Activated naive CD4-positive, alpha-beta T cell treated with anti-CD3 and anti-CD28 coated beads, Interleukin-2, amount 50 U/mL, for 16 hours (primary cell): ENCODE measurements around the gene KRTAP13-2.

Source experiments
- DNase-seq: peaks from one replicate; pipeline ENCODE4 v3.0.0-alpha.2; 2020

The KRTAP13-2 gene, protein sequence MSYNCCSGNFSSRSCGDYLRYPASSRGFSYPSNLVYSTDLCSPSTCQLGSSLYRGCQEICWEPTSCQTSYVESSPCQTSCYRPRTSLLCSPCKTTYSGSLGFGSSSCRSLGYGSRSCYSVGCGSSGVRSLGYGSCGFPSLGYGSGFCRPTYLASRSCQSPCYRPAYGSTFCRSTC

DNA sequence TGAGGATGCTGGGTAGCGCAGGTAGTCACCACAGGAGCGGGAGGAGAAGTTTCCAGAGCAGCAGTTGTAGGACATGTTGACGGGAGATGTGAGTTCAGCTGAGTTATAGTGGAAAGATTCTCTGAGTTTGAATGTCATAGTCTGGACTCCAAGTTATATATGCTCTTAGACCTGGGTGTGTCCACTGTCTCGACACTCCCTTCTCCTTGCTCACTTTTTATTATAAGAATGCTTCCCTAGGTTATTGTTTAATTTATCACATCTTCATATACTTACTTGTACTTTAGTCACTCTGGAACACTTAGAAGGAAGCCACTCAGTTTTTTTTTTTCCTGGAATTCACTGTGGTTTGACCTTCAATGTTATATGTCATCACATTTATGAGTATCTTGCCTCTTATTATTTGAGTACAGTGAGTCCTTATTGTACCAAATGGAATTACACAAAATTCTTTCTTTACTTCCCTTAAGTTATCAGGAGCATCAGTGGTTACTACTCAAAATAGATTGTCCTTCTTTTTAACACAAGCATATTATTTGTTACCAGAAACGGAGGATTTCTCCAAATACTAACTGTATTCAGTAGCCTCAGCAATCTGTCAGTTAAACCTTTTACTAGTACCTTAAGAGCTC, at the start of gene KRTAP13-2:
Gene KRTAP13-2 (minus strand): TSS at position 133 of the 632 bp plus-strand sequence. CDS start 58 bp downstream, at position 75.
- DNase-seq: no peak

DNA sequence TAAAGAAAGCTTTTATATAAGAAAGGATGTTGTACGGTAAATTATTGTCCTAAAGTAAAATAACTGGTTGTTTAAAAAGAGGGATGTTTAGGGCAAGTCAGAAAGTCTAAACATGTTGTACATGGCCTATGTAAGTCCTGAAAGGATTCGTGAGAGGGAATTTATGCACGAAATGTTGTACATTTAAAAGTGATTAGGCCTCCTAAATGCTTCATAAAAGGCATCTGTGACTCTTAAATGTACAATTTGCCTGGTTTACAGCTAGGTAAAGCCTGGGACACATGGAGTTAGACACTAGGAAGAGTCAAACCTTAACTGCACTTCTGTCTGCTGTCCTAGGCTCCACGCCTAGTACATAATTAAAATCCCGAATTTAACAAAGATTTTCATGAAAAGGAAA, 43.9 kb upstream of the KRTAP13-2 start:
- no peak for DNase-seq

DNA sequence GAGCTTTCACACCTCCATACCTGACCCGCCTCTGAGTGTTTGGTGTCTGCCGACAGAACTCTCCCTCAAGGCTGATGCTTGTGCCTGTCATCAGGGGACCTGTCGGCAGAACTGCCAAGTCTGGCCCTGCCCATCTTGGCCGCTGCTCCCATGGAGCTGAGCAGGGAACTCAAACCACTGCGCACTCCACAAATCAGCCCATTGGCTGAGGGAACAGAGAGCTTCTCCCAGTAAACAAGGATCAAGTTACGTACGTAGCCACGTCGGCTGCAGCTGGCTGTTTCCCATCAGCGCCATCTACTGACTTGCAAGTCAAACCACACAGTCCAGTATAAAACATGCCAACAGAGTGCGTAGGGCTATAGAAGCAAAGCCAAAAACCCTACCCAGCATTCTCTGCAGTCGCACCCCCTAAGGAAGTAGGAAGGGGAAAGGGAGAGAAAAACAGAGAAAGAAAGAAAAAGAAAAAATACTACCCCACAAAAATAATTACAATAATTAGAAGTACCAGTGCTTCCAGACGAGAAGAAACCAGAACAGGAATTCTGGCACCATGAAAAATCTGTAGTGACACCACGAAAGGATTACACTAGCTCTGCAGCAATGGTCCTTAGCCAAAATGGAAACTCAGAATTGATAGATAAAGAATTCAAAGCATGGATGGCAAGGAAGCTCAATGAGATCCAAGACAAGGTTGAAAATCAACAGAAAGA, 36.9 kb upstream of the KRTAP13-2 start:
- no peak for DNase-seq

DNA sequence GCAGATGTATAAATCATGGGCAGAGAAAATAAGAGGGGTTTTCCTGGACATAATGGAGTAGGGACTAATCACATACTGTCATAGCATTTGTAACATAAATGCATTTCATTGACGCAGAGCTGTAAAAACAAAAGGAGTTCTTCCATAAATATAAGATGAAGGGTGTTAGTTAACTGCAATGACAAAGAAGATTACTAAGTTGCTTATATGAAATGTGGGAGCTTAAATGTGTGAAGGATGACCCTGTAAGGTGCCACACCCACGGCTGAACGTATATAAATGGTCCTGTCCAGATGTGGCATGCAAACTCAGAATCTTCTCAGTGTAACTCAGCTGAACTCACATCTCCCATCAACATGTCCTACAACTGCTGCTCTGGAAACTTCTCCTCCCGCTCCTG, 23.7 kb upstream of the KRTAP13-2 start, which contains the start of gene KRTAP13-1:
Gene KRTAP13-1 (plus strand): TSS at position 301 of the 400 bp plus-strand sequence. CDS start 56 bp downstream, at position 357.
- no peak for DNase-seq

DNA sequence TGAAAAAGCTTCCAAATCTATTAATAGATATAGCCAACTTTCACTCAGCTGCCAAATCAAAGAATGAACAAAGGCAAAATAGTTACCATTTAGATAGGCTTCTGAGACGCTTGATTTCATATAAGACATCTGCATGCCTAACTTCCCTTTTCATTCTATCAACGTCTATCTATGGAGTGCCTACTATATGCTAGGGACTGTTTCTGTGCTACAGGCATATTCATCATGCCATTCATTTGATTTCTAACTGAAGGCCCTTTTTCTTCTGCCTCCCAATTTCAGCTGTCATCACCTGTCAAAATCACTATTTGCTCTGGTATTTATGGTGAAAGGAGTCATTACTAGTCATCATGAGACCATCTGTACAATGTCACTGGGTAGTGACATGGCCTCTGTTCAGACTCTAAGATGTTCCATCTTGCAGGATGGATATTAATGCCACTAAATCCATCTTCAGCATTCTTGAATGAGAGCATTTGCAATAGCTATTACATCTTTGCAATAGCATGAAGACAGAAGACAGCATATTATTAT, 19.5 kb upstream of the KRTAP13-2 start:
- DNase-seq: no peak

DNA sequence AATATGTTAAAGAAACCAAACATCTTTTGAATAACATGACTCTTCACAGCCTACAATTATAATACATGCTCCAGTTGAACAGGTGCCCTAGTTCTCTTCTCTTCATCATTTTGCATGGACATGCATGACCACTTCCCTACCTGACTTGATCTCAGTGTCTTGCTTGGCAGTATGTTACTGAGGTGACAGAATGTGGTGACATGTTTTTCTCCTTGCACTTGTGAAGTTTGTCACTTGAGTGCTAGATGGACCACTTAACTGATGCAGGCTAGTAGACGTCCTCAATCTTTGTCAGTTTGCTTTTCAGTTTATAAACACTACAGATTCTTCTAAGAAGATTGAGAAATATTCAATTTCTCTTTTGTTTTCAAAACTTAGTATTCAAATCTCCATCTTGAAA, 10.1 kb upstream of the KRTAP13-2 start:
- DNase-seq: no peak

DNA sequence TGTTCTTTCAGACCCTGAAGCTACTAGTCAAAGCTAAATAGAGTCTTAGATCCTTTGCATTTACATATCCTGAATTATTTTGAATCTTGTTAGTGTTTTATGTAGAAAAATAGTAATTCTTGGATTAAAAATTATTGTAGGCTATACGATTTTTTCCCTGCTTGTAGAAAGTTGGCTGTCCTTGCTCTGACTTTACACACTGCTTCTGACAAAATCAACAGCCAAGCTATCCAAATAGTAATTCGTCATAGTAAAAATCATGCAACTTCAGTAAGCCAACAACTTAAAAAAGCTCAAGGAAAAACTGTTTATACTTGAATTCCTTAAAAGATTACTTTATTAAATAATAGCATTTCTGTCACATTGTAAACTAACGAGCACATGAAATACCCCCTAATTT, 16.2 kb downstream of the KRTAP13-2 start:
- DNase-seq: no peak

DNA sequence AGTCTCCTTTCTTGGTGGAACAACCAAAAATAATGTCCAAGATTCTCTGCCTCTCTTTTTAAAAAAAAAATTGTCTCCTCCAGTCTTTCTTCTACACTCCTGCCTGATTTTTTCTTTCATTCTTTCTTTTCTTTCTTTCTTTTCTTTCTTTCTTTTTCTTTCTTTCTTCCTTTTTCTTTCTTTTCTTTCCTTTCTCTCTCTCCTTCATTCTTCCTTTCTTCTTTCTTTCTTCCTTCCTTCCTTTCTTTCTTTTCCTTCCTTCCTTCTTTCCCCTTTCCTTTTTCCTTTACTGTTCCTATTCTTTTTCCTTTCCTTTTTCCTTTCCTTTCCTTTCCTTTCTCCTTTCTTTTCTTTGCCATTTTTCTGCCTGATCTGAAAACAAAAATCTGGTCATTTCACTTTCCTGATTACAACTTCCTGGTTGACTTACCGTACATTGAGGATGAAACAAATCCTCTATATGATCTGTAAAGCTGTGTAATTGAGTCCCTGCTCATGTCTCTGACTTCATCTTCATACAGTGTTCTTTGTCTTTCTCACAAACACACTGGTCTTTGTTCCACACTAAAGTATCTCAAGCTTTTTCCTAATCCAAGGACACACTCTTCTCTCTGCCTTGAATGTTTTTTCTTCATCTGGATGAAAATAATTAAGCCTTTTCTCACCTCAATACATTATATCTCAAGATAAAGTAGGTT, 17.6 kb downstream of the KRTAP13-2 start:
- no peak for DNase-seq

DNA sequence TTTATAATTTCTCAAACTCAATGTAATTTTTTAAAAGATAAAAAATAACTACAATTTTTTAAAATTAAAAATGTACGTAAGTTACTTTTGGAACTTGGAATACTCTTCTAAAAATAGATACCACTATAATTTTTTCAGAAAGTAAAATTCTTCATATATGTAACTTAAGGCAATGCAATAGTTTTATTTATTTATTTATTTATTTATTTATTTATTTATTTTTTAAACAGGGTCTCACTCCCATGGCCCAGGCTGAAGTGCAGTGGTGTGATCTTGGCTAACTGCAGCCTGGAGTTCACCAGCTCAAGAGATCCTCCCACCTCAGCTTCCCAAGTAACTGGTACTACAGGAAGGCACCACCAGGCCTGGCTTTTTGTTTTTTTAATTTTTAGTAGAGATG, 20.5 kb downstream of the KRTAP13-2 start:
- no peak for DNase-seq

DNA sequence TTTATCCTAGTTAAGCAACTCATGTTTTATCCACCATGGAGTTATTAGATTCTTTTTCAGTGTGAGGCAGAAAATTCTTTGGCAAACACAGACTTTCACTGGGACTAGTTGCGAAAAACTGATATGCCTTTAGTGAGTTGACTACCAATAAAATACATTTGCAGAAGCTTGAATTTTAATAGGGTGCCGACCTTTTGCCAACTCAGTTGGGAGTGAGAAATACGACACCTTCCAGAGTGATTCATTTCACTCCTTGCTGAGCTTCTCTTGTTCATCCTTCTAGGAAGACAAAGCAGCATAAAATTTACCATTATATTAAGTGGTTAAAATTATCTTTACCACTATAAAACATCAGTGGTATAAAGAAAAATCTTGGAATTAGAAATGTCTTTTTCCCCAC, 22.5 kb downstream of the KRTAP13-2 start:
- no peak for DNase-seq

DNA sequence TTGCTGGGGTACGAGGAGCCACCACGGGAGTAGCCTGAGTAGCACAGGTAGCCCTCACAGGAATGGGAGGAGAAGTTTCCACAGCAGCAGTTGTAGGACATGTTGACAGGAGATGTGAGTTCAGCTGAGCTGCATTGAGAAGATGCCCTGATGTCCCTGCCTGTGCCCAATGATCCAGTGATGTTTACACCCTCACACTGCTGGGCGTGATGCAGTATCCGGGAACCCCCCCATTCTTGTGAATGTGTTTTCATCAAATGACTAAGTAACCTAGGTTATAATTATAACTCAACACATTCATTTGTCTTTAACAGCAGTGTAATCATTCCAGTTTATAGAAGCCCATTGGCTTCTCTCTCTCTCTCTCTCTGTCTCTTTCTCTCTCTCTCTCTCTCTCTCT, 23.6 kb downstream of the KRTAP13-2 start, which contains the start of gene KRTAP23-1:
Gene KRTAP23-1 (minus strand): TSS at position 101 of the 400 bp plus-strand sequence. CDS start 0 bp downstream, at position 101.
- DNase-seq: no peak

DNA sequence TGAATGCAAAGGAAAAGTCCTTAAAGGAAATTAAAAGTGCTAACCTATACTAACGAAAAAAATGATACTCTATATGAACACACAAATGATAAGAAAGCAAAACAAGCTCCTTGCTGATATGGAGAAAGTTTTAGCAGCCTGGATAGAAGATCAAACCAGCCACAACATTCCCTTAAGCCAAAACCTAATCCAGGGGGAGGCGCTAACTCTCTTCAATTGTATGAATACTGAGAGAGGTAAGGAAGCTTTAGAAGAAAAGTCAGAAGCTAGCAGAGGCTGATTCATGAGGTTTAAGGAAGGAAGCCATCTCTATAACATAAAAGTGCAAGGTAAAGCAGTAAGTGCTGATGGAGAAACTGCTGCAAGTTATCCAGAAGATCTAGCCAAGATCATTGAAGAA, 27.1 kb downstream of the KRTAP13-2 start:
- DNase-seq: no peak

DNA sequence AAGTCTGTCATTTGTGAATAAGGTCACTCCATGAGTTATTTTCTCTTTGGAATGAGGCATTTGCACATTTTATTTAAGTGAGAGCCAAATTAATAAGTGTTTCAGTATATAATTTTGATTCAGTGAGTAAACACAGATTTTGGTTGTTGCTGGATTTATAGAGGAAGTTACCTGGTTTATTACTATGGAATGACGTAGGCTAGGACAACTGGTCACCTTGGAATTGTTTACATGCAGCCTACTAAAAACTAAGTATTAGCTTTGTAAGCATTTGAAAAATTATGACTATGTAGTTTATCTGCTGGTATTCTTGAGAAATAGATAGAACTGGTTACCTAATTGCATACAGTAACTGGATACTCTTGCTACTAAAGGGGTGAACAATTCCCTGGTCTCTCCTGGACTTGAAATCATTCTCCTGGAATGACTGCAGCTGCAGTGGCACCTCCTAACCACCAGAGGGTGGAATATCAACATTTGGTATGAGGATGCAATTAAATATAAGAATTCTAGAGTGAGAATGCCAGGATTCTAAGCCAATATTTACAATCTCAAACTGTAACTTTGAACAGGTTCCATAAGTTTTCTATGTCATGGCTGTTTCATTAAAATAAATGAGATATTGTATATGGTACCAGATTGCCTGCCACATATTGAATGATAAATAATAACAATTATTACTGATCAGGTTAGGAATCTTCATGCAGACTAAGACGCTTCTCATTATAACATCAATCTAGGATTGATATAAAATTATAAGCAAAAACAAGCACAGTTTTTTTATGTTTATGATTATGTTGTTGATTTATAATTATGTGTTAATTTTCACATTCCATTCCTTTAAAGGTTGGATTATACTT, 31.1 kb downstream of the KRTAP13-2 start:
- peak; percentile 37 for DNase-seq

DNA sequence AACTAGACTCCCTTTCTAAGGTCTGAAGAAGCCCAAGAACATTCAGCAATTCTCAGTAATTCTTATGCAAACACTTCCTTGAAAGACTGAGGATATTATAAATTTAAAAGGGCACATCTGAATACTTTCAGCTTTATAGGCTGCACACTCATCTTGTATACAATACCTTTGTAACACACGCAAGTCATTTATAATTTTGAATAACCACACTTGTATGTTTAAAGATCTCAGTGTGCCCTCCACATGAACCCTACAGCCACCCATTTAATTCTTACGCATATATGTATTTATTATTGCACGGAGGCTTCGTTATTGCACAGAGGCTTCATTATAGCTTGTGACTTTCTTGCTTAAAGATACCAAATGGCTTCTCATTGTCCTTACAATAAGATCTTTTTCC, 33.4 kb downstream of the KRTAP13-2 start:
- DNase-seq: no peak

DNA sequence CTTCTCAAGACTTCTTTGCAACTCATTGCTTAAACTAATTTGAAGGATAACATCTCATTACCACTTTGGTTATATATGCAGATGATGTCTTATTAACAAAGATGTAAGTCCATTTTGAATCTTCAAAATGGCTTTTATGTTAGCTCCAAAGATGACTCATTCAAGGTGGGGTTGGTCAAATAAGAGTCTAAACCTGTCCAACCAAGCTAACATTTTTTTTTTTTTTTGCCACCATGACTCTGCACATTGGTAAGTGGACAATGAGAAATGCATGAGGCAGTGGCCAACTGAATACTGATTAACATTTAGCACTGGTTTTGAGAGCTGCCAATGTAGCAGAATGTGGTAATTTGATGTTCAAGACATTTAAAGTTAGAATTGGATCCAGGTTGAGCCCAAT, 34.3 kb downstream of the KRTAP13-2 start:
- no peak for DNase-seq

DNA sequence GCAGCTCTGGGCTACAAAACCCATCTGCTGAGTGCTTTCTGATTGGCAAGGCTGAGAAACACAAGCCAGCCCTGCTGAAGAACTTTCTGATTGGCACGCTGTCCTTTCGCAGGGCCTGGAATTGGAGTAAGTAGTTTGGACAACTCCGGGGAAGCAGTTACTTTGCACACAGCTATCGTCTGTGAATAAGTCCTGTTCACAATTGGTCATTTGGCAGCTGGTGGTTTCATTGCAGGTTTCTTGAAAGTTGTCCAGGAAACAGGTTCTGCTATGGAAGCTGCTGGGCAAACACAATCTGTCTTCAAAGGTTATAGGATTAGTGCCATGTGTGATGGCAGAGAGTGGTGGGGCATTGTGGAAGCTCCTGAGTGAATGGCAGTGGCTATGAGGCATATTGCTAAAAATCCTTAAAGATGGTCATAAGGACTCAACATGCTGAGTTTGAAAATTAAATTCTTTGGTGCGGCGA, 34.8 kb downstream of the KRTAP13-2 start, which contains the start of gene KRTAP27-1:
Gene KRTAP27-1 (minus strand): TSS at position 419 of the 469 bp plus-strand sequence. CDS start 26 bp downstream, at position 393.
- DNase-seq: no peak

DNA sequence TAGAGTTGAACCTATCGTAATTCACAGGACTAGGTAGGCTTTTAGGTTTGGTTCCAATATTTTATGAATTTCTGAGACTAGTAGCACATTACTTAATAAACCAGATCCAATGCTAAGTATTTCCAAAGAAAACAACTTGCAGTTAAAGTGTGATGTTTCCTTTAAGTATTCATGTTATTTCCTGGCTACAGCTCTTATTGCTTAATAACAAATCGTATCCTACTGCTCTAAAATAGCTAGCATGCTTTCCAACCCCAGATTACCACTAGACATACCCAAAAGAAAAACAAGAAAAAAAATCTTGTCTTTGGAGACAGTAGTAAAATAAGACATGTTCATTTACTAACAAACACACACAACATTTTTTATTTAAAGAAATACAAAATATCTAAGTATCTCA, 35.5 kb downstream of the KRTAP13-2 start:
- DNase-seq: no peak

DNA sequence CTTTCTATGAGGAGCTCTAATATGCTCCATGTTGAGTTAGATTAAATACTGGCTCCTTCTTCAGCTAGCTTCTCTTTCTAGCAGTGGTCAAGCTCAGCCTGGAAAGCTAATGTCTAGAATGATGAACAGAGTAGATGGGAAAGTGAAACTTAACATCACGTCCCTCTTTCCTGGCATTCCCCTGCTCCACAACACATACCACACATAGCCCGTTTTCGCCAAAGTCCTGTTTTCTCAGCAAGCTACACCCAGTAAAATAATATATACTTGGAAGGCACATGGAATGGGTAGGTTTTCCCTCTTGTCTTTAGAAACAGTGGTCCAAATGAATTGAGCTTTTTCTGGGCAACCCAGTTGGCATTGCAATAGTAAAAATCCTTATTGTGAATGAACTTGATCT, 38.3 kb downstream of the KRTAP13-2 start:
- no peak for DNase-seq

DNA sequence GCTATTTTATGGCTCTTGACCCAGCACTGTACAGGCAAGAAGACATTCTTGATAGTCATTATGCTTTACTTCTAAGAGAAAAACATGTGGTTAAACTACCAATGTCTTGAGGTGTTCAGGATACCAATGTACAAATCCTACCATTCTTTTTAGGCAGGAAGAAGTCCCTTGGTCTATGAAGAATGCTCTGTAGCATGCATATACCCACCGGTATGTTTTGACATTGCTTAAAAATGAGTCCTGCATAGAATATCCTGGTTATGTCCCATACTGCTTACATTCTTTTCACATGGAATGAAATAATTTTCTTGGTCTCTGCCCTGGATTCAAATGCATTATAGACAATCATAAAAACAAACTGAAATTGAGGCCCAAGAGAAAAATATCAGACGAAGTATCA, 39.4 kb downstream of the KRTAP13-2 start:
- no peak for DNase-seq

DNA sequence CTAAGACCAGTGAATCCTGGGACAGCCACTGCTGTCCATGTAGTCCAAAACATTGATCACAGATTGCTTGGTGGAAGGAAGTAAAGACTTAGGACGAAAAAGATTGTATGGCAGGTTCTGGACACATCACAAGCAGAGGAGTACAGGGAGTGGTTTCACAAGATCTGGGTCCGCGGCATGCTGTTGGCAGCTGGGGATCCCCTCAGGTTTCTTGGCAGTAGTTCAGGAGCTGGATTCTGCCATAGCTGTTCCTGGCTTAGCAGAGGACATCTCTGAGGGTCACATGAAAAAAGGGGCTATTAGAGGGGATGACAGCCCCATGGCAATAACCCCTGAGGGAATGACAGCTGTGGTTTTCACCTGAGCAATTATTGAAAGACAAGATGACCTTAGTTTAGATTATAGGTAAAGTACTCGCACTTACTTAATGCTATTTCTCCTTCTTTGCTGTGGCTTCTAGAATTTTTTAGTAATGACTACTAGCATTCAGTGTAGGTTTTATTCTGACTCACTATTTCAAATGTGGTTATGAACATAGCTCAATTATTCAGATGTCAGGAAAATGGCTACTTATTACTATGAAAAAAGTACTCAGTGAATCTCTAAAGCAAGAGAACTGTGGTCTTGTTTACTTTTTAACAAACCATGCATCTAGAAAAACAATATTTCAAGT, 42.7 kb downstream of the KRTAP13-2 start:
- DNase-seq: no peak

DNA sequence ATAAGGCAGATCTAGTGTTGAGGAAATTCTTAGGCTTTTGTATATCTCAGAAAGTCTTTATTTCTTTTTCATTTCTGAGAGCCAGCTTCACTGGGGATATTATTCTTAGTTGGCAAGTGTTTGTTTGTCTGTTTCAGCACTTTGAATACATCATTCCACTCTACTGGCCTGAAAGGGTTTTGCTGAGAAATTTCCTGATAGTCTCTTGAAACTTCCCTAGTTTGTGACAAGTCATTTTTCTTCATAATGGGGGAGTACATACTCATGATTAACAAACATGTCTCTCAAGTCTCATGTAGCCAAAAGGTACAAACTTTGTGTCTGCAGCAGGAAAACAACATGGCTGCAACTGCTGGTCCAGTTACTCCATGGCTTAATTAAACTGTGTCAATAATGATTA, 45.7 kb downstream of the KRTAP13-2 start:
- DNase-seq: no peak
